Left ventricle myocardium inferior (tissue), 1 donor: Measurements from ENCODE around the gene INTS15. TPM values are rescaled to one million over a fixed set of nuclear protein-coding genes. Genes with fewer than 3 reads are reported as not detected.

Experiments
- DNase-seq: peaks from one replicate; pipeline ENCODE4 v3.0.0-alpha.2; 2020
- H3K27ac ChIP-seq: fragments of 200-600 bp; replicated peaks from 2 replicates; pipeline ENCODE4 v1.8.0; 2021
- H3K27me3 ChIP-seq: fragments of 200-600 bp; 2 replicates; pipeline ENCODE4 v1.8.0; 2021; ENCODE audit warnings: low read depth
- H3K36me3 ChIP-seq: fragments of 200-600 bp; 2 replicates; pipeline ENCODE4 v1.8.0; 2021
- H3K4me1 ChIP-seq: fragments of 200-600 bp; 2 replicates; pipeline ENCODE4 v1.8.0; 2021
- H3K4me3 ChIP-seq: fragments of 200-600 bp; 2 replicates; pipeline ENCODE4 v1.8.0; 2021; ENCODE audit warnings: mild to moderate bottlenecking, moderate library complexity
- H3K9me3 ChIP-seq: fragments of 200-600 bp; replicated peaks from 2 replicates; pipeline ENCODE4 v1.8.0; 2021
- intact Hi-C: fragments of 100-400 bp; cut with micrococcal nuclease; formaldehyde crosslinking; loops from one replicate; pipeline ENCODE4 v1.11.0; 2022
- long read RNA-seq: library from polyadenylated mRNA; unstranded; transcript quantifications from one replicate; pipeline ENCODE4 v2.0.0, GENCODE V29; 2021
- total RNA-seq: library from RNA; stranded (reverse); fragmentation: NEBNext Ultra II Directional; extraction: Animal tissue kit (Norgen Biotek cat#: 25700); gene quantifications from one replicate; pipeline ENCODE4 v1.2.1, GENCODE V29; 2021
- TF ChIP-seq, protein P1 (sequence below): fragments of 200-600 bp; IDR thresholded peaks from 2 replicates; pipeline ENCODE4 v1.8.0; 2021; ENCODE audit warnings: antibody characterized with exemption, mild to moderate bottlenecking, borderline replicate concordance
- donor health status: DM: no; HTN: yes; CAD: no; lungs with severe emphysema.

Gene INTS15
- 14.4 TPM for total RNA-seq
- long read RNA-seq, transcript C7orf26-201 (6 exons, 2,182 nt), result major isoform, 17 of 26 reads
- long read RNA-seq, partial matches to known transcripts, result 4 of 26 reads
- long read RNA-seq, other reads (novel, unspliced or antisense), result 5 of 26 reads

- Histone ChIP-seq H3K4me3 (peak within 1 kb of the TSS; percentile 95), H3K36me3 (peaks cover 67% of the 10 kb centered on the region), H3K27ac (peak within 1 kb of the TSS; percentile 92), H3K9me3 (no peaks in the 10 kb centered on the region), H3K27me3 (no peaks in the 10 kb centered on the region), H3K4me1 (peaks cover 30% of the 10 kb centered on the region)
- TF ChIP-seq, protein P1, sequence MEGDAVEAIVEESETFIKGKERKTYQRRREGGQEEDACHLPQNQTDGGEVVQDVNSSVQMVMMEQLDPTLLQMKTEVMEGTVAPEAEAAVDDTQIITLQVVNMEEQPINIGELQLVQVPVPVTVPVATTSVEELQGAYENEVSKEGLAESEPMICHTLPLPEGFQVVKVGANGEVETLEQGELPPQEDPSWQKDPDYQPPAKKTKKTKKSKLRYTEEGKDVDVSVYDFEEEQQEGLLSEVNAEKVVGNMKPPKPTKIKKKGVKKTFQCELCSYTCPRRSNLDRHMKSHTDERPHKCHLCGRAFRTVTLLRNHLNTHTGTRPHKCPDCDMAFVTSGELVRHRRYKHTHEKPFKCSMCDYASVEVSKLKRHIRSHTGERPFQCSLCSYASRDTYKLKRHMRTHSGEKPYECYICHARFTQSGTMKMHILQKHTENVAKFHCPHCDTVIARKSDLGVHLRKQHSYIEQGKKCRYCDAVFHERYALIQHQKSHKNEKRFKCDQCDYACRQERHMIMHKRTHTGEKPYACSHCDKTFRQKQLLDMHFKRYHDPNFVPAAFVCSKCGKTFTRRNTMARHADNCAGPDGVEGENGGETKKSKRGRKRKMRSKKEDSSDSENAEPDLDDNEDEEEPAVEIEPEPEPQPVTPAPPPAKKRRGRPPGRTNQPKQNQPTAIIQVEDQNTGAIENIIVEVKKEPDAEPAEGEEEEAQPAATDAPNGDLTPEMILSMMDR, result peak; percentile 91
- intact Hi-C loops, result no loop called here
- peak; percentile 77 for DNase-seq
Measured at GRCh38 chr7:6589829-6590644, at the start of gene INTS15. INTS15 (plus strand) TSS chr7:6590021; CDS start chr7:6590284, 263 bp downstream.

GRCh38 chr7:6542368-6542767 lies 47.5 kb upstream of the INTS15 start:
- no peaks in the 10 kb centered on the region for H3K36me3 ChIP-seq
- no peaks in the 10 kb centered on the region for H3K9me3 ChIP-seq
- H3K27ac ChIP-seq, result no peak overlapping the region
- H3K27me3 ChIP-seq, result peaks cover 56% of the 10 kb centered on the region
- no peak for DNase-seq
- intact Hi-C loops, result no loop called here
- no peaks in the 10 kb centered on the region for H3K4me1 ChIP-seq
- TF ChIP-seq, protein P1, result no peak
- H3K4me3 ChIP-seq, result no peak overlapping the region

DNA sequence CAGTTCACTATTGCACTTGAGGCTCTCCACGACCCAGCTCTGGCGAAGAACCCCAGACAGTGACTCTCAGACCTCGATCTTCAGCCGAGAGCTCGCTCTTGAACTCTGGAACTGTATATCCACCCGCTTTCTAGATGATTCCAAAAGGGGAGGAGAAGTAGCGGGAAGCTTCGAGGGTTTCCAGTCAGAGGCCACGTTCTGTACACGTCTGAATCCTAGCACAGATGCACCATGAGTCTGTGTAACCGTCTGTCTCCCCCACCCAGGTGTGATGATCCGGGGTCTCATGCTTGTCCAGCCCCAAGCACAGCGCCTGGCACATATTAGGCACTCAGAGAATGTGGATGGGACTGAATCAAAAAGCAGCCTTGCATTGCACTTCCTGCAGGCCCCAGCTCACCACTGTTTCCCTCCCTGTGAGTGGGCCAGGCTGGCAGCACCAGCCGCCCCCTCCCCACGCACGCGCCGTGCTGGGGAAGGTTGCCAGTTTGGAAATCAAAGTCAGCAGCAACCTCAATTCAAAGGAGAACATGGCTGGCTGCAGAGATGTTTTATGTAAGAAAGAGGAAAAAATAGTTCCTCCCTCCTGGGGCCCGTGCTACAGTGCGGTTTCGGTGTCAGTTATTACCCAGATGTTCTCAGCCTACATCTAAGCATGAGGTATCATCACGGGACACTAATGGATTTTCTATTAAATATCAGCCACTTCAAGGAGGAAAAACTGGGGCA lies 44.3 kb upstream of the INTS15 start:
- TF ChIP-seq, protein P1, result no peak
- Histone ChIP-seq H3K27ac (no peak overlapping the region), H3K27me3 (peaks cover 27% of the 10 kb centered on the region), H3K4me1 (no peaks in the 10 kb centered on the region), H3K9me3 (no peaks in the 10 kb centered on the region), H3K36me3 (no peaks in the 10 kb centered on the region), H3K4me3 (no peak overlapping the region)
- no peak for DNase-seq
- intact Hi-C loops, result no loop called here

- H3K27me3 ChIP-seq, result peaks cover 24% of the 10 kb centered on the region
- intact Hi-C loops, result no loop called here
- no peak overlapping the region for H3K4me3 ChIP-seq
- H3K9me3 ChIP-seq, result no peaks in the 10 kb centered on the region
- no peak overlapping the region for H3K27ac ChIP-seq
- TF ChIP-seq, protein P1, result no peak
- DNase-seq, result no peak
- no peaks in the 10 kb centered on the region for H3K36me3 ChIP-seq
- no peaks in the 10 kb centered on the region for H3K4me1 ChIP-seq
Measured at GRCh38 chr7:6546498-6547251, 43.1 kb upstream of the INTS15 start.

GRCh38 chr7:6547400-6547799 lies 42.4 kb upstream of the INTS15 start:
- TF ChIP-seq, protein P1, result no peak
- H3K4me3 ChIP-seq, result no peak overlapping the region
- peaks cover 21% of the 10 kb centered on the region for H3K27me3 ChIP-seq
- intact Hi-C loops, result no loop called here
- no peaks in the 10 kb centered on the region for H3K9me3 ChIP-seq
- DNase-seq, result no peak
- no peak overlapping the region for H3K27ac ChIP-seq
- H3K36me3 ChIP-seq, result no peaks in the 10 kb centered on the region
- H3K4me1 ChIP-seq, result no peaks in the 10 kb centered on the region
